Osteoblast (primary cell): ENCODE measurements around the gene HMGB3. TPM values are rescaled to one million over a fixed set of nuclear protein-coding genes. Genes with fewer than 3 reads are reported as not detected.
"Not testable (repeated sequence)": the region's sequence is repeated elsewhere in the genome, so short reads cannot be mapped to it uniquely, and the experiment has no call there.

Experiments
- DNase-seq: peaks from one replicate; pipeline ENCODE4 v3.0.0; 2011; ENCODE audit warnings: low spot score, mixed read lengths; ENCODE audit not compliant: insufficient read length; ENCODE audit errors: missing footprints
- H2AFZ ChIP-seq: 2 replicates; pipeline ENCODE4 v1.6.0; 2011; ENCODE audit warnings: mild to moderate bottlenecking, low read length
- H3K27ac ChIP-seq: 2 replicates; pipeline ENCODE4 v1.5.1; 2011; ENCODE audit warnings: mild to moderate bottlenecking, low read depth, low read length, moderate library complexity
- H3K27me3 ChIP-seq: 2 replicates; pipeline ENCODE4 v1.6.0; 2012; ENCODE audit warnings: mild to moderate bottlenecking, control low read depth, inconsistent platforms, low read length, moderate library complexity; ENCODE audit not compliant: insufficient read depth
- H3K36me3 ChIP-seq: 2 replicates; pipeline ENCODE4 v1.5.1; 2011; ENCODE audit warnings: mild to moderate bottlenecking, low read length, control low read depth, moderate library complexity; ENCODE audit not compliant: insufficient read depth
- H3K4me1 ChIP-seq: 2 replicates; pipeline ENCODE4 v1.5.1; 2011; ENCODE audit warnings: mild to moderate bottlenecking, low read length, control low read depth, moderate library complexity; ENCODE audit not compliant: insufficient read depth
- H3K4me2 ChIP-seq: 2 replicates; pipeline ENCODE4 v1.6.0; 2011; ENCODE audit warnings: mild to moderate bottlenecking, low read length; ENCODE audit not compliant: insufficient read depth
- H3K4me3 ChIP-seq: fragments of 200-600 bp; sonication (generic); 3 replicates; pipeline ENCODE4 v1.5.1; 2012; ENCODE audit warnings: mild to moderate bottlenecking, low read length, inconsistent platforms; ENCODE audit not compliant: insufficient read depth
- H3K79me2 ChIP-seq: 2 replicates; pipeline ENCODE4 v1.6.0; 2012; ENCODE audit warnings: mild to moderate bottlenecking, low read length, control low read depth, inconsistent platforms; ENCODE audit not compliant: insufficient read depth
- H3K9me3 ChIP-seq: 2 replicates; pipeline ENCODE4 v1.5.1; 2011; ENCODE audit warnings: low read depth, low read length, control low read depth
- H4K20me1 ChIP-seq: 2 replicates; pipeline ENCODE4 v1.6.0; 2012; ENCODE audit warnings: mild to moderate bottlenecking, low read length, control low read depth; ENCODE audit not compliant: insufficient read depth
- CTCF ChIP-seq: IDR thresholded peaks from 2 replicates; pipeline ENCODE4 v1.5.1; 2011; ENCODE audit warnings: mild to moderate bottlenecking, low read depth, low read length, moderate library complexity; ENCODE audit errors: extremely low read depth
- total RNA-seq: library from RNA; depleted of rRNA; stranded (reverse); fragments of >200 nt; gene quantifications from 2 replicates; pipeline ENCODE4 v1.2.3, GENCODE V29; 2012

Gene HMGB3
- total RNA-seq, 1 donor: 10.5 TPM

DNA sequence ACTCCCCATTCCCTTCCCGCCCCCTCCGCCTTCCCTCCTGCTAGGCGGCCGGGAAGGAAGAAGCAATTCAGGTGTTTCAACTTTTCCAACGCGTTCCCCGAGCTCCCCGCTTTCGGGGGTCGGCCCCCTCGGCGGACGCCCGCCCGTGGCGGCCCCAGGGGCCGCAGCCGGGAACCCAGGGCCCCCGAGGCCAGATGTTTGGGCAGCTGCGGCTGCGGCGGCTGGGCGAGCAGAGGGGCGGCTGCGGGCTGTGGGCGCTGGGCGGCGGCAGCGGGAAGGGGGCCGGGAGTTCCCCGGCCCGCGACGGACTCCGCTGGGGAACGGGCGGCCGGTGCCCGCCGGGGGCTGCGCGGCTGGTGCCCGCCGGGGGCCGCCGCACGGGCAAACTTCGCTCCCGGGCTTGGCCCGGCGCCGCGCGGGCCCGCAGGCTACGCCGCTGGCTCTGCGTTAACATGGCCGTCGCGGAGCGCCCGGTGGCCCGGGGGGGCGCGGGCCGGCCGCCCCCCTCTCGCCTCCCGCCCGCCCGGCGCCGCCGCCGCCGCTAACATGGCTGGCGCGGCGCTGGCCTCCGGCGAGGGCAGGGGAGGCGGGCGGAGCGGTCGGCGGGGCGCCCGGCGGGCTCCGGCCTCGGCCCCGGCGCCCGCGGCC lies 510 bp downstream of the HMGB3 start:
- no peak overlapping the region for H3K4me2 ChIP-seq
- H2AFZ ChIP-seq: no peak overlapping the region
- H3K9me3 ChIP-seq: no peaks in the 10 kb centered on the region
- peak; percentile 80 for DNase-seq
- no peaks in the 10 kb centered on the region for H3K4me1 ChIP-seq
- no peaks in the 10 kb centered on the region for H4K20me1 ChIP-seq
- TF ChIP-seq CTCF: no peak
- no peaks in the 10 kb centered on the region for H3K27me3 ChIP-seq
- H3K79me2 ChIP-seq: peaks cover 8% of the 10 kb centered on the region
- peaks cover 4% of the 10 kb centered on the region for H3K36me3 ChIP-seq
- peak overlapping the region; percentile 77 for H3K4me3 ChIP-seq
- H3K27ac ChIP-seq: no peak overlapping the region

- Histone ChIP-seq H4K20me1 (no peaks in the 10 kb centered on the region), H3K79me2 (peaks cover 8% of the 10 kb centered on the region), H3K4me2 (peak overlapping the region; percentile 75), H3K9me3 (no peaks in the 10 kb centered on the region), H3K36me3 (peaks cover 4% of the 10 kb centered on the region), H3K4me3 (peak overlapping the region; percentile 70), H3K27ac (no peak overlapping the region), H3K27me3 (no peaks in the 10 kb centered on the region), H2AFZ (peak overlapping the region; percentile 47), H3K4me1 (no peaks in the 10 kb centered on the region)
- peak; percentile 80 for DNase-seq
- TF ChIP-seq CTCF: no peak
Measured at GRCh38 chrX:150984169-150984824, 1.2 kb downstream of the HMGB3 start.

GRCh38 chrX:150987687-150988086 lies 4.6 kb downstream of the HMGB3 start:
- not testable (repeated sequence) for H3K36me3 ChIP-seq, H3K4me1 ChIP-seq, H4K20me1 ChIP-seq, H3K9me3 ChIP-seq, DNase-seq, H3K27me3 ChIP-seq, H3K4me3 ChIP-seq, H3K79me2 ChIP-seq, H3K4me2 ChIP-seq, H3K27ac ChIP-seq, H2AFZ ChIP-seq

DNA sequence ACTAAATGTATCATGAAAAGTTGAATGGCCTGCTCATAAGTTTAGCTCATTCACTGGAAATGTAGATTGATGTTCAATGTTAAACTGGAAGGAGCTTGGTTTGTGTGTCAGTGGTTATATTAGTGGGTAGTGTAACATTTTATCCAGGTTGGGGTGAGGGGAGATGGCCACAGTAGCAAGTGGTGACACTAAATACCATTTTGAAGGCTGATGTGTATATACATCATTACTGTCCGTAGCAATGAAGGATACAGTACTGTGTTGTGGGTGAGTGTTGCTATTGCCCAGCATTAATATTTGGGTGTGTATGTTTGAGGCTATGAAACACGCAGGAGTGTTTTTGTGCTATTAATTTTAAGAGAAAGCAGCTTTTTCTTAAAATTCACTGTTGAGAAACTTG lies 6.3 kb downstream of the HMGB3 start:
- peaks cover 8% of the 10 kb centered on the region for H3K79me2 ChIP-seq

More for the DNA sequence above, 6.3 kb downstream of the HMGB3 start:
- Histone ChIP-seq H4K20me1 (no peaks in the 10 kb centered on the region), H3K4me1 (no peaks in the 10 kb centered on the region), H3K4me2 (no peak overlapping the region), H3K36me3 (peaks cover 4% of the 10 kb centered on the region), H2AFZ (no peak overlapping the region), H3K9me3 (no peaks in the 10 kb centered on the region), H3K4me3 (no peak overlapping the region), H3K27ac (no peak overlapping the region), H3K27me3 (no peaks in the 10 kb centered on the region)
- no peak for TF ChIP-seq CTCF
- DNase-seq: peak; percentile 38
